ENCODE data around the gene LRRFIP1.

- no peak for TF ChIP-seq EZH2phosphoT487 (IDR thresholded peaks at IDR 0.05; ENCODE audit: borderline replicate concordance, low read length)
- TF ChIP-seq CTCF (IDR thresholded peaks at IDR 0.05; ENCODE audit: low read depth, low read length, poor library complexity, severe bottlenecking): no peak
Observed at GRCh38 chr2:237727363-237727762, 100.0 kb downstream of the LRRFIP1 start.
